Mucosa of descending colon (tissue), 3 donors: ENCODE measurements around the gene CERS6. TPM values are rescaled to one million over a fixed set of nuclear protein-coding genes. Genes with fewer than 3 reads are reported as not detected.

Experiments used
- ATAC-seq: fragments of 200-7000 bp; cut with Tn5 transposase; one replicate; pipeline ENCODE4 v1.9.1; 2020; ENCODE audit warnings: mild to moderate bottlenecking, moderate library complexity
- DNase-seq, 3 donors: peaks; one replicate each; pipeline ENCODE4 v3.0.0-alpha.2; 2020
- H3K36me3 ChIP-seq: fragments of 200-600 bp; one replicate; pipeline ENCODE4 v1.8.0; 2021; ENCODE audit warnings: low read depth, mild to moderate bottlenecking
- H3K4me1 ChIP-seq: fragments of 200-600 bp; one replicate; pipeline ENCODE4 v1.8.0; 2021; ENCODE audit warnings: low read depth, mild to moderate bottlenecking
- H3K4me3 ChIP-seq: fragments of 200-600 bp; one replicate; pipeline ENCODE4 v1.8.0; 2021; ENCODE audit warnings: mild to moderate bottlenecking
- H3K9me3 ChIP-seq: fragments of 200-600 bp; one replicate; pipeline ENCODE4 v1.8.0; 2021; ENCODE audit warnings: mild to moderate bottlenecking
- CTCF ChIP-seq: fragments of 200-600 bp; IDR thresholded peaks from one replicate; pipeline ENCODE4 v1.8.0; 2022; ENCODE audit warnings: antibody characterized with exemption, mild to moderate bottlenecking
- intact Hi-C, 2 donors: fragments of 100-400 bp; cut with DNase I in 1 of 2; cut with micrococcal nuclease in 1 of 2; formaldehyde crosslinking; loops; one replicate each; pipeline versions ENCODE4 v1.11.0 to v1.11.1; 2022; cut with DNase I, micrococcal nuclease
- total RNA-seq, 3 donors: library from RNA; stranded (reverse); fragmentation: NEBNext Ultra II Directional in 2 of 3; extraction: Animal tissue kit (Norgen Biotek cat#: 25700) in 2 of 3; gene quantifications; one replicate each; pipeline versions ENCODE4 v1.2.1 to v1.2.4, GENCODE V29; 2021 to 2023
- donor health status: DM: no; HTN: no; CAD: no; lungs with moderate emphysema.
- donor health status: DM: no; HTN: no; CAD: no.
- donor health status: DM: no; HTN: yes; CAD: no.

CERS6 gene
- total RNA-seq, 3 donors from 2014 or later, result 27.4 to 67.2 (median 65.0) TPM

DNA sequence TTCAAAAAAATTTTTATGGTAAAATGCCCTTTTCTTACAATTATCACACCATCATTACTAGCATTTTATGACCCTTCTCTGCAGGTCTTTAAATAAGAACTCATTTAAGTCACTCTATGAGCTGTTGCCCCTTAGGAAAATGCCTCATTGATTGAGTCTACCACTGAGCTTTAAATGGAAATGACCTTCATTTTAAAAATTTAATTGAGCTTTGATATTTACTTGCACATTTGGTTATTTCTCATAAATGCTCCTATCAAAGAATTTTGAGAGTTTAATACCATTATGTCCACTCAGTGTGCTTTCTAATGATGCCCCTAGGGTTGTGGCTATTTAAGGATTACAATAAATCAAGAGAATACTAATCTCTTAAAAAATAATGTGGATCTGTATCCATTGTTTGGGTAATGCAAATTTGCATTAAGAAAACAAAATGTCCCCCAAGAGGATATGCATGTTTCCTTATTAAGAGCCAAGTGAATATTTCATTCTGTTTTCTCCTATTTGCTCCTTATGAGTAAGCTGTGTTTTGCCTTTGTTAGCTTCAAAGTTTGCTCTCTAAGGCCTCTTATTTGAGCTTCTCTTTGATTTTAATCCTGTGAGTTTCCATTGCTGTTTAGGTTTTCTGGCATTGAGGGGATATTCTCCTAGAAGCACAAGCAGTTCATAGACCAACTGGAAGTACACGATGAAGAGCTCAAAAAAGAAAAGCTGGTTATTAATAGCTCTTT, 69.8 kb downstream of the CERS6 start:
- intact Hi-C loops, result no loop called here
- ATAC-seq, result no peak
- no peaks in the 10 kb centered on the region for H3K36me3 ChIP-seq
- no peak overlapping the region for H3K4me3 ChIP-seq
- H3K9me3 ChIP-seq, result no peaks in the 10 kb centered on the region
- DNase-seq, result no peak
- peaks cover 11% of the 10 kb centered on the region for H3K4me1 ChIP-seq
- no peak for TF ChIP-seq CTCF

- intact Hi-C loops, result no loop called here
- ATAC-seq (no peak), DNase-seq (no peak)
- no peaks in the 10 kb centered on the region for H3K36me3 ChIP-seq
- no peak overlapping the region for H3K4me3 ChIP-seq
- no peaks in the 10 kb centered on the region for H3K9me3 ChIP-seq
- peaks cover 11% of the 10 kb centered on the region for H3K4me1 ChIP-seq
- no peak for TF ChIP-seq CTCF
These were observed 70.6 kb downstream of the CERS6 start for GRCh38 chr2:168526641-168527040.

- no peak for DNase-seq
- intact Hi-C loops, result no loop called here
- no peak for ATAC-seq
These were observed 71.9 kb downstream of the CERS6 start for GRCh38 chr2:168528016-168528415.

GRCh38 chr2:168528469-168528868, 72.4 kb downstream of the CERS6 start:
- intact Hi-C loops, result no loop called here
- ATAC-seq (no peak), DNase-seq (no peak)
- H3K4me3 ChIP-seq, result no peak overlapping the region
- H3K36me3 ChIP-seq, result no peaks in the 10 kb centered on the region
- no peaks in the 10 kb centered on the region for H3K9me3 ChIP-seq
- peaks cover 11% of the 10 kb centered on the region for H3K4me1 ChIP-seq
- TF ChIP-seq CTCF, result no peak

More at GRCh38 chr2:168528016-168528415, 71.9 kb downstream of the CERS6 start:
- H3K36me3 ChIP-seq, result no peaks in the 10 kb centered on the region
- no peak overlapping the region for H3K4me3 ChIP-seq
- H3K9me3 ChIP-seq, result no peaks in the 10 kb centered on the region
- TF ChIP-seq CTCF, result no peak
- H3K4me1 ChIP-seq, result peaks cover 11% of the 10 kb centered on the region

DNA sequence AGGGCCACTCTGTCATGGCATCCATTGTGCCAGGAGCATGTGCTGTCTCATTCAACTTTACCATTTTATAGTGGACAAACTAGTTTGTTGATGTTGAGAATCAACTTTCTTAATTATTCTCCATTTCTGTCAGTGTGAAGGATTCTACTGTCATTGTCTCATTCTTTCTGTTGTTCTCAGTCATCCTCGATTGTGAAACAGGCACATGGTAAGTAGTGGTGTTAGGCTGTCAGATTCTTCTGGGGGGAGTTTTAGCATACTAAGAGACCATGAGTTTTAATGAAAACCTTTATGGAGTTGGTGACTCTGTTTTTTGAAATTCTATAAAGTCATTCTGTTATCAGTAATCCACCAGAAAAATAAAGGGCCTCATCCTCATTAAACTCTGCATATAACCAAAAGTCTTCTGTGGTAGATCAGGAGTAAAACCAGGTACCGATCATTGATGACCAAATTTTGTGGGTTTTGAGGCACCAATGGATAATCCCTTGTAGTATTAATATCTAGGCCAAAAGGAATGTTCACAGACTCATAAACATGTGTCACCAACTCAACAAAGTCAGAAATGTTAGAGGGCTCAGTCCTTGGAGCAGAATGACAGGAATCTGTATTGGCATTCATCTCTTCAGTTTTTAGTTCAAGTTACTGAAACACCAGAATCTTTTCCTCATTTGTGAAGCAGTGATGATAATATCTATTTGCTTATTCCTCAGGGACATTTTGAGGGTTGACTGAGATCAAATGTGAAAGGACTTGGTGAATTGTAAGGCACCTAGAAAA, 73.2 kb downstream of the CERS6 start:
- TF ChIP-seq CTCF, result no peak
- ATAC-seq (no peak), DNase-seq (no peak)
- intact Hi-C loops, result no loop called here
- H3K9me3 ChIP-seq, result no peaks in the 10 kb centered on the region
- peaks cover 11% of the 10 kb centered on the region for H3K4me1 ChIP-seq
- no peaks in the 10 kb centered on the region for H3K36me3 ChIP-seq
- H3K4me3 ChIP-seq, result no peak overlapping the region
